GM18870 (cell line): ENCODE measurements around the gene PDE4B.

Experiments
- ATAC-seq: cut with Tn5 transposase; IDR thresholded peaks from one replicate; pipeline ENCODE4 v1.9.1; 2021; ENCODE audit warnings: moderate library complexity; ENCODE audit not compliant: unreplicated experiment

The PDE4B gene

DNA sequence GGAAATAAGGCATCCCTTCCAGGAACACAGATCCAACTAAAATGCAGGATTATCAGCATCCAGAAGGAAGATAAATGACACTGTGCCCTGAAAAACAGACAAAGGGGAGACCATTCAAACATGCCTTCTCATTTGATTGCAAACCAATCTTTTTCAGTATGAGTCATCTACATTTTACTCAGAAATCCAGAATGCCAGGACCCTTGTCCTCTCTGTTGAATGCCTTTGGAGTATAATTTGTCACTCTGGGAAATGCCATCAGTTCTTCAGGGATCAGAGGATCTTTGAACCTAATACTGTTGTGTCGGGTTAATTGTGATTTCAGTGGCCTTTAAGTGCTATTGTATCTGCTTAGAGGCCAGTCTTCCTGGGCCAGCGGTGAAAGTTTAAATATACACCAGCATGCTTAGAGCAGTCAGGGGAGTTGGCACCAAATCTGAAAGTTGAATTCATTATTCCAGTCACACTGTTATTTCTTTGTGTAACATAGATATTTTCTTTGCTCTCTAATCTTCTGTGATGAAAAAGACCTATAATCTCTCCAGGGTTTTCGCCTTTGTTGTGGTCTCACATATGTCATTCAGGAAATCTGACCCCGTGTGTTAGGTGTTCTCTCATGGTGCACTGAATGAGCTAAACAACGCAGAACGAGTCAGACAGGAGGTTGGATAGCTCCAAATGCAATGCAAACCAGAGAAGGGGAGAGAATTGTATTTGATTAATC lies 376.4 kb downstream of the PDE4B start:
- no peak for ATAC-seq

DNA sequence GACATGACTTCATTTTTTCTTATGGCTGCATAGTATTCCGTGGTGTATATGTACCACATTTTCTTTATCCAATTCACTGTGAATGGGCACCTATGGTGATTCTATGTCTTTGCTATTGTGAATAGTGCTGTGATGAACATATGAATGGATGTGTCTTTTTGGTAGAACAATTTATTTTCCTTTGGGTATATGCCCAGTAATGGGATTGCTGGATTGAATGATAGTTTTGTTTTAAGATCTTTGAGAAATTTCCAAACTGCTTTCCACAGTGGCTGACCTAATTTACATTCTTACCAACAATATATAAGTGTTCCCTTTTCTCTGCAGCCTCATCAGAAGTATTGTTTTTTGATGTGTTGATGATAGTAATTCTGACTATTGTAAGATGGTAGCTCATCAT lies 379.6 kb downstream of the PDE4B start:
- ATAC-seq = no peak

DNA sequence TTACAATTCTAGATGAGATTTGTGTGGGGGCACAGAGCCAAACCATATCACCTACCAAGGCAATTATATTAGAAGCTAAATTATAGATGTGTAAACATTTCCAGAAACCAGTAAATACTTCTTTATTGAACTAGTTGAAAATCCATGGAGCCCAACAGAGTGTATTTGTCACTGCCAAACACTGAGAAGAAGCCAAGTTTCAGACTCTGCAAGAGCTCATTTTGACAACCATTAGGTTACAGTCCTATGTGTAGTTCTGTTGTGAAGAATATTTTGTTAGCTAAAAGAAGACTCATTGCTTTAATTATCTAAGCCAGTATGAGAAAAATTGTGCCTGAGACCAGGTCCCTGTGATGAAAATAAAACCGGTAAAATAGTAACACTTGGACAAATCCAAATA lies 382.4 kb downstream of the PDE4B start:
- ATAC-seq = no peak

DNA sequence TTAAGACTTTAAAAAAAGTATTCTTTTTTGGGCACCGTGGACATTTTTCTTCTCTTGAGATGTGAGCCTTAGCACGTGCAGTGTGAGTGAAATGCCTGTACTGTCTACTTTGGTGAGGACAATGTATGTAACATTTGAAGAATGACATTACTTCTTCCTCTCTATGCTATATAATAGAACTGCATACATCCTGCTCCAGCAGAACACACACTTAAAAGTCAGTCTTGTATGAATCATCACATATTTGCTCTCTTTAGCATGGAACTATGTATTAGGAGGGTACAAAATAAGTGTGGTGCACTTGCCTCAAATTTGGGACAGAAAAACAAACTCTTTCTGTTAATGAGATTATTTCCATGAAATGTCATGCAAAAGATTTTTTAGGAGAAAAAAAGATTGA lies 382.9 kb downstream of the PDE4B start:
- ATAC-seq = no peak

DNA sequence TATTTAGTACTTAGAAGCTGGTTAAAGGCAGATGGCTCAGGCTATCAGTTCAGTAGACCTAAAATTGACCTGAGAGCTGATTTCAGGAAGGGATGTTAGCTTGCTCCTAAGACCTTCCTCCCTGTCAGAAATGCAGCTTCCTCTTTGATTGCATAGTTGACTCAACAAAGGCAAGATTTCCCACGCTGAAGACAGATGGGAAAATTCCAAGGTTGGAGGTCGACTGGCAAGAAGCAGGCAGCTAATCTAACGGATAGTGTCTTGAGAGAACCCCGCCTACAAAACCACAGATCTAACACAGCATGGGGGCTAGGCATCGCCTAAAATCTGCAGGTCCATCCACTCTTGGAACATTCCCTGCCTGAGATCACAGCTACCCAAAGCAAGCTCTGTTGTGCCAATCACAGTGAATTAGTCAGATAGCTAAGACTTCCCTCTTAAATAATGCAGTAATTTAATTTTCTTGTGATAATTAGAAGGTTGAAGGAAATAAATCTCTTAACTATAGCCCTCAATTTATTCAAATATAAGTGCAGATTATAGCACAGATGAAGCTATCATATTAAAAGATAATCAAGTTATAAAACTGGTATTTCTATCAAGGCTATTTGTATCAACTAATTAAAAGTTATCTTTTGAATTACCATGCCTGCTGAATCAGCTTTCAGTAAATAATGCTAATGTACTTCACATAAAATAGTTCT lies 383.5 kb downstream of the PDE4B start:
- no peak for ATAC-seq

DNA sequence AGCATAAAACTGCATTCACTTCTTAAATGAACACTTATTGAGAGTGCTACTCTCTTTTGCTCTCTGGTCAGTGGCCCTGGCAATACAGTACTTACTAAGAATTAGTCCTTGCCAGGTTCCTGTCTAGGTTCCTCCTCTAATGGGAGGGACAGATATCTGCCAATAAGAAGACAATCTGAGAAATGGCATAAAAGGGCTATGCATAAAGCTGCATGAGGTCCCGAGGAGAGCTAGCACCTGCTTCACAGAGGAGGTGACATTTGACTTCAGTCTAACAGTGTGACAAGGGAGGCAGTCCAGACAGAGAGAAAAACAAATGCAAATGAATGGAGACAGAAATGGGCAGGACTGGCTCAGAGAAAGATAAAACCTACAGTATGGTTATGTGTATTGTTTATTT lies 384.1 kb downstream of the PDE4B start:
- no peak for ATAC-seq

DNA sequence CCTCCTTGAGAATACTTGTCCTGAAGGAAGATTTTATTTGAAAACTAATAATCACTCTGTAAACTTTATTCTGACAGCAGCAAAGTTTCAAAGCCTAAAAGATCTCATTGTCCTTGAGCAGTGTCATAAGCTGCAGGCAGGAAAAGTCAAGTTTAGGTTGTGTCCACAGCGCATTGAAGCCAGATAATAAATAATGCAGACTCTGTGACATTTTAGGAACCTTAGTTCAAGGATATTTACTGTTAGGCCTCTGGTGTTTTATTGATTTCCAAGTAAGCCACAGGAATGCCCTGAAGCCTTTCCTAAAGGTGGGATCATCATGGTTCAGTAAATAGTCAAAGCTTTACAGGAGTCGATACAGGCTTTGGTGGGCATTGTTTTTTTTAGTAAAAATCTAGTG lies 384.8 kb downstream of the PDE4B start:
- no peak for ATAC-seq

DNA sequence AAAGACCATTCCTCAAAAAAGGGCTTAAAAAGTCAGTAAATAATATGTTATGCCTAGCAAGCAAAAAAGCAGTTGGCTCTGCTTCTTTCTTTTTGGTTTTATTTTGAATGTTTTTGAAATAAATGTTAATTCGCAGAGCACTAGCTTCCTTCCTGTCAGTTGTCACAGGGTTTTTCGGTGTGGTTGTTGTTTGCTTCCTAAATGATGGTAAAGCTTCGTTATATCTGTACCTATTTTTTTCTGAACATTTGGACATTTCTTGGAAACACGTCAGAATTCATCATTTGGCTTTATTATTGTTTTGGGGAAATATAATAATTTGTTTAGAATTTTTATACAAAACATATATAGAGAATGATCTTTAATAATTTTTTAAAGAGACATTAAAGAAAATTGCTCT lies 389.3 kb downstream of the PDE4B start:
- ATAC-seq = no peak

DNA sequence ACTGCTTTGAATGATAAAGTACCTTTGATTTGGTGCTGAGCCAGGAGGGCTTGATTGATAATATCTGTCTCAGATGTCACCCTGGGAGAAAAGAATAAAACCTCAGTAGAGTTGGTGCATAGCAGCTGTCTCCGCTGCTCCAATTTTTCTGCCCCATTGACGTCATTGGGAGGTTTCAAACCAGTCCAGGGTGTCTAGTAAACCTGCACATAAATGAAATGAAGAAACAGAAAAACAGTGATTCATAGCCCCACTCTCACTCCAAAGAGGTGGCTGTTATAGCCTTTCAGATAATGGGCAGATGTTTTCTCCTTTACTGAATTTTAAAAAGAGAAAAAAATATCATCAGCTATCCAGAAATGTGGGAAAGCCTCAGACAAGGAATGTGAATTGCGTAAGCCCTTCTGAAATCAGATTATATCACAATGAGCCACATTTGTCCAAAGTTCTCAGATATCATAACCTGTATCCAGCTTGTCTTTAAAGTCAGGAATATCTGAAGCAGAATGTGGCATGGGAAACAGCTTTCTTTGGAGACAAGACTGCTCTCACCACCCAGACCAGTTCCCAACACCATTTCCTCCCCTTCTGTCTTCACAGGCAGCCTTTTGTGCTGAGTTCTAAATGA lies 390.0 kb downstream of the PDE4B start:
- no peak for ATAC-seq

DNA sequence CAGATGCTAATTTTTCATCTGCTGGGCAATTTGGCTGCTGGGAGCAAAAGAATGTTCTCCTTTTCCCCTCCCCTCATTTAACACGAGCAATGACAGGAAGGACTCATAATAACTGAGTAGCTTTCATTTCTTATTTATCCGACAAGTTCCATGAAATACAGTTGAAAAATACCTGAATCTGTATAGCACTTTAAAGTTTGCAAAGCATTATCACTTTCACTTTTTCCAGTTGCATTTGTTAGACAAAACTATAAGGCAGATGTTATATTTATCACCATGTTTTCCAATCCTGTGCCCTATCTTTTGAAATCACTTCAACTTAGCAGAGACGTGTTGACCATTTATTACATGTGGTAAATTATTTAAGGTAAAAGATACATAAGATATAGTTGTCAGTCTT lies 390.7 kb downstream of the PDE4B start:
- ATAC-seq = no peak

DNA sequence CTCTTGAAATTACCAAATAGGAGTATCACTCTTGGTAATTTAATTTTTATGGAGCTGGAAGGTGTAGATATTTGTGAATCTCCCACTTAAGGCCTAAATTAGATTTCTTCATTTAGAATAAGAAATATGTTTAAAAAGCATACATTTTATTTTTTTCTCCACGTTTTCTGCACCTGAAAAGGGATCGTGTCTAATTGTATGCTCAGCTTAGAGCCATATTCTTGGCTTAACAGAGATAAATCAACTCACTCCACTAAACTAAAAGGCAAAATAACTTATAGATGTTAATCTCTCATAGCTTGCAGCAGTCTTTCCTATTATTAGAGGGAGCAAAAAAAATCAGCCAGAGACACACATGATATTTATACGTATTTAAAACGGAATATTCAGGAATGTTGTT lies 404.4 kb downstream of the PDE4B start:
- no peak for ATAC-seq

DNA sequence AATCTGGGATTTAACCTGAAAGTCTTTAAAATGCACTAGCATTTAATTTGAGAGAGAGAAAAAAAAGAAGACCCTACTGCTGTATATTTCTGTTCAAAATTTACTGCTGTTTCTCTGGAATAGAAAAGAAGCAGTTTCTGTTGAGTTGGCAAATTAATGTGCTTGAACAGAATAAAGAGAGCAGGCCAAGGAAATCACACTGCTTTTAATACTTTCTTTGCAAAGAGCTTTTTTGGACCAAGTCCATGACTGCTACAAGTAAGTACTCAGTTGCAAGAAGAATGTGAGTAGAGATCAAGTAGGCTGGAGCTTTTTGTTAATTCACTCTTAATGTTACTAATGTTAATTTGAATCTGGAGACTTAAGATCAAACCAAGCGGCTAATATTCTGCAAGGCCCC lies 405.1 kb downstream of the PDE4B start:
- no peak for ATAC-seq

DNA sequence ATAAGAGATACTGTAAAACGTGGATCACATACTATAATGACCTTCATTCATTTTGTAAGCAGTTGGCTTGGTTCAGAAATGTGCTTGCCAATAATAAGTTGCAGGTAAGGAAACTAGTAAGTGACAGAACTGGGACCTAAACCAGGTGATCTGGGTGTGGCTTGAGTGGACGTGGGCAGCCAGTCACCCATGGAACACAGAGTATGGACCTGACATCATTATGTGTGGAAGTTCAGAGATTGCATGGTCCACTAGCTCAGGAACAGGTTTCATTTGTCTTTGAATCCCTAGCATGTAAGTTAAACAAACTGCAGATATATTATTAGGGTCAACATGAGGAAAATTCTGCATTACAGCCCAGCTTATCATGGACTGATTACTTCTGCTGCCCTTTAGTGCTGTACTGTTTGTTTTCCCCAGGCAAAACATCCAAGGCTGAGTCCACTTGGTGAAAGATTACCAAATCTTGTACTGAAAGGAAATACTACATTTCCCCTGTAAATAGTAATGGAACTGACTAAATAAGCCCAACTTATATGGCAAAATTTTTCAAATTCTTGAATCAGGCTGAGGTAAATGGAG lies 414.0 kb downstream of the PDE4B start:
- no peak for ATAC-seq

DNA sequence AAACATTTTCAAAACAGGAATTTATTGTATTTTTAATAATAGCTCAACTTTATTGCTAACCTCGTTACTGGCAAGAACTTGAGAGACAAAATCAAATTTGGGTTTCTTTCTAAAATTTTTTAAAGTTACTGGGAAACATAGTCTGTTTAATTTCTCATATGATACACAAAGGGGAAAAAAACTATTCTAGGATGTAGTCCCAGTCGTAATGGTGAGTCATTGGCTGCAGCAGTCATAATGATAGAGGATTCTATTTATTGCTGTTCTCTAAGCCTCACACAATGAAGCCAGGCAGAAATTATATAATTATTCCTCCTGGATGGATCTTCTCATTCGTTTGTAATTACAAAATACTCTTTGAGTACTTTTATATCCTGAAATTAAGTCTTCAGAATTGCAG lies 414.8 kb downstream of the PDE4B start:
- no peak for ATAC-seq

DNA sequence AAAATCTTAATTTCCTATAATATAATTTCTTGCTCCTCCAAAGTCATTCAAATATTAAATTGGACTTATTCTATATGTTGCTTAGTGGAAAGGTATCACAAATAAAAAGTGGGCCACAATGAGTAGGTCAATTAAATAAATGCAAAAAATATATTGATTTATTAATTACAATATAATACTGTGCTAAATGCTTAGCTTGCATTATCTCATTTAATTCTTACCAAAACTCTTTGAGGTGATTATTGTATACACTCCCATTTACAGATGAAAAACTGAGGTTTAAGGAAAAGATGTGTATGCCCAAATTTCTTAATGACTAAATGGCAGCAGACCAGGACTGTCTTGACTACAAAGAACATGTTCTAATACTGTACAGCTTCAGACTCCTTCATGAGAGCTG lies 415.9 kb downstream of the PDE4B start:
- ATAC-seq = no peak

DNA sequence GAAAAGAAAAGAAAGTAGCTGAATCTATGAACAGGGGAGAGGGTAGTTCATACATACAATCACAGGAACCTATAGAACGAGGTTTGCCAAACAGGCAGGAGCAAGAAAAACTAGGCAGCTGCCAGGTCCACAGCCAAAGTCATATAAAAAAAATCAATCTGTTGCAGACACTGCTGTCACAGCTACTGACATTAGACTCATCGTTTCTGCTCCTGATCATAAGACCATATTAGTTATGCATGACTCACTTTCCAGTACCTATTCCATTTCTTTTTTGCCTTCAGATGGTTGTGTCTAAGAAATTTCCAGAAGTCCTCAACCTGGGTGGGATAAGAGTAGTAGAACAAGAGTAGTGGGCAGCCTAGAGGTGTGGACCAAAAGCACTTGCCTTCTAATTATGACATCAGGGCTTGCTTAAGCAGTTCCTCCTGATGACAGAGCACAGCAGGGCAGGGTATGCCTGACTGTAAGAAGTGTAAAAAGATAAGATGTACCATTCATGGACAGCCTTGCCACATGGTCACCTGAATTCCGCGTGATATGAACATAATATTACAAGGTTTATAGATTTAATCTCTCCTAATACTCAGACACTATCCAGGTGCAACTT lies 418.0 kb downstream of the PDE4B start:
- no peak for ATAC-seq

DNA sequence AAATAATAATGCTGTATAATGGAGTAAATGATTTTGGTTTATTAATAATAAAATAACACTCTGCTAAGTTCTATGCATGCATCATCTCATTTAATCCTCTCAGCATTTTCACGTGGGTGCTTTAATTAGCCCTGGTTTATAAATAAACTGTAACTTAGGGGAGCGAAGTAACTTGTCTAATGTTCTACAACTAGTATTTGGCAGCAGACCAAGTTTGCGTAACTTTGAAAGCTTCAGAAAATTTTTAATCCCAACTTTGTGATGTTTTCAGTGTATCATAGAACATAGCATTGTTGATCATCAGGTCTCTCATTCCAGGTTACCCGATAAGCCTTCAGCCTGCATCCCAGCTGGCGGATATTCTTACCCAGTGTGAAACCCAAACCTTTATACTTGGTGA lies 418.8 kb downstream of the PDE4B start:
- no peak for ATAC-seq

DNA sequence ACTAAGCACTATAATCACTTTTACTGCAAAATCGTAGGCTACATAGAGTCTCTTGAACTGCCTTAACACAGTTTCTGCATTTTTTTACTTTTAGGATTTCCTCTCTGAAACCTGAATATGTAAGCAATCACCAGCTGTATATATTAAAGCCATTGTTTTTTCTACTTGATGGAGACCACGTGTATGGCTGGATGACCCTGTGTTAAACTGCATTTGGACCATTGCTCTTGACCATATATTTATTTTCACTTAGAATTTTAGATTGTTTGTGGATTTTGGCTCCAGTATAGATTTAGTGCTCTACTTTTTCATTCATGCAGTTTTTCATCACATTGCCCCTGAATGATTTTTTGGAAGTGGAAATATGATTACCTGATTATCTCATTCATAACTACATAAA lies 420.8 kb downstream of the PDE4B start:
- no peak for ATAC-seq

DNA sequence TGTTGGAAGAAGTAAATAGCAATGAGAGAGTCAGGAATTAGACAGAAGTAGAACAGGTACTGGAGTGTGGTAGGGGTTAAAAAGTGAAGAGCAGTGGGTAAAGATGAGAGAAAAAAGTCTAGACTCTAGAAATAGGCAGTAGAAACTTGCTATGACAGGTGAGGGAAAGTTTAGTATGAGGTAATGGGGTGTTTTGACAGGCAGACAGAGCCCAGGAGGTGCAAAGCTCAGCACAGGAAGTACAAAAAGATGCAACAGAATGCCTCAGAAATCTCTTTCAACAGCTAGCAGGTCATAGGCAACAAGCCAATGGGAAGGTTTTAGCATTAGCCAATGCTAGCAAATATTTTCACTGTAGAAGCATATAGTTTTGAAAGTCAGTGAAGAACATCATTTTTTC lies 422.2 kb downstream of the PDE4B start:
- ATAC-seq = peak; percentile 68

DNA sequence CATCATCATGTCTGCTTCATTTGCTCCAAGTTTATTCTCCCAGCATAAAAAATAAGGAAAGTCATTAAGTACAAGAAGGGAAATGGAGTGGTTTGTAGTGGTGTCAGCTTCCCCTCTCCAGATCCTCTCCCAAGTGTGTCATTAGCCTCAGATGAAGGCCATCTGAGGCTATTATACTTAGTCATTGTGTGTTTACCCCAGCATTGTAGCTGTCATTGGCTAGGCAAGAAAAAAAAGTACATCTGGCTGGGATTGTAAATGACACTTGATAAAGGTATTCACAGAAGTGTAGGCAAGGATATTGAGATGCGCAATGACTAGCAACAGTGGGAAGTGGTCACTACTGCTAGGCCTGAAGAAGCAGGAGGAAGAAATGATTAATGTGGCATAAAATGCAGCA lies 424.3 kb downstream of the PDE4B start:
- ATAC-seq = no peak

DNA sequence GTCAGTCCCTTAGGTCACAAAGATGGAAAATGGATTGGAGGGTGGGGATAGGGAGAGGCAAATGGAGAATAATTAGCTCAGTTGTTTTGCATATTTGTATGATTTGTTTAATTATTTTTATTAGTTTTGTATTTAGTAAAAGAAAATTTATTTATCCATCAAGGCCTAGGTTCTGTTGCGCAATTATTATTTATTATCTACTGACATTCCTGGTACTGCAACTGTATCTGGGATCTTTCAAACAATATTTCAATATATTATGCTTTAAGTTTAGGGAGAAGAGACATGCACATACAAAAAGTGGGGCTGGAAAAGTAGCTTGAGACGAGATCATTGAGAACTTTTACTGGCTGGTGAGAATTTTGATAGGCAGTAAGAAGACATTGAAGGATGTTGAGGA lies 424.9 kb downstream of the PDE4B start:
- no peak for ATAC-seq

DNA sequence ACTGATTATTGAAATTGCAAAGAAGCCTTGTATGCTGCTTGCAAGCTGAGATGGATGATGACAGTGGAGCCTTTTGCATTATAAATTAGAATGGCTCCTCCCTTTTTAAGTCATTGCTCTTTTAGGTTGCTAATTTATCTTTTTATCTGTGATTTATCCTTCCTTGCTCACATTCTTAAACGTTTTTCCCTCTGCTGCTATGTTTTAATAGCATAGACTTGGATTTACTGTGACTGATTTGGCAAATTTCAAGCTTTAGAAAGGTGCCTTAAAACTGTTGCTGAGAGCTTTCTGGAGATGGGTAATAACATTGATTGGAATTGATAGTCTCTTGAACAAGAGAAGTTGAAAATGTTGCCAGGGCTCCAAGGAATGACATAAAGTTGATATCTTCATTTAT lies 427.8 kb downstream of the PDE4B start:
- no peak for ATAC-seq
